ENCODE results near the gene TCF12. TPM values are rescaled to one million over a fixed set of nuclear protein-coding genes. Genes with fewer than 3 reads are reported as not detected.

TCF12 gene
- total and polyA plus RNA-seq, 2 of the 8 experiments (the other 6 are each of a cell fraction or from before 2014, with no cell fraction given): 85.8 to 101 TPM

GRCh38 chr15:56893364-56893678 lies 25.1 kb upstream of the TCF12 start:
- FAIRE-seq (no peak), DNase-seq (ENCODE audit: low read depth in 1 of 2, low spot score in 2 of 2) (no peak)
- H3K4me1 ChIP-seq (replicated peaks in 1 of 4; ENCODE audit: control insufficient read depth in 3 of 4, insufficient read depth in 4 of 4, low read length in 3 of 4): no peaks in the 10 kb centered on the region
- H2BK20ac ChIP-seq (ENCODE audit: low read length): no peak overlapping the region
- H4K8ac ChIP-seq (ENCODE audit: extremely low read depth, insufficient read depth, low read length): no peak overlapping the region
- H2BK12ac ChIP-seq (ENCODE audit: low read depth, low read length): no peak overlapping the region
- no peaks in the 10 kb centered on the region for H3K79me2 ChIP-seq (ENCODE audit: control insufficient read depth in 1 of 2, insufficient read depth in 2 of 2, low read length in 2 of 2)
- ChIA-PET POLR2A (ENCODE audit: partially characterized antibody) (interaction anchor here (1.3 to 4.8 kb wide), 2 partner anchors 15 to 25 kb away, joined by 3 to 22 read pairs; partner anchors contain the start of gene TCF12), CTCF (ENCODE audit: partially characterized antibody) (interaction anchor here (0.8 to 1.3 kb wide), 3 partner anchors 9 to 73 kb away, joined by 3 to 4 read pairs (median 3); no protein-coding TSS in a partner anchor)
- no peak overlapping the region for H2BK5ac ChIP-seq (ENCODE audit: low read depth, low read length)
- H3K79me1 ChIP-seq (ENCODE audit: low read depth, low read length): no peaks in the 10 kb centered on the region
- H3K27ac ChIP-seq (ENCODE audit: low read depth, low read length): no peak overlapping the region
- H2AFZ ChIP-seq (ENCODE audit: low read length): no peak overlapping the region
- H3K27me3 ChIP-seq (replicated peaks in 1 of 4; ENCODE audit: control insufficient read depth in 3 of 4, extremely low read depth in 1 of 4, insufficient read depth in 3 of 4, low read length in 3 of 4): peaks cover 5 to 15% (median 11%) of the 10 kb centered on the region in 4 experiments; a peak in 6 of 7 replicates
- no peaks in the 10 kb centered on the region for H4K20me1 ChIP-seq (replicated peaks in 1 of 2; ENCODE audit: control insufficient read depth in 1 of 2, insufficient read depth in 2 of 2, low read length in 2 of 2)
- H3K23me2 ChIP-seq (ENCODE audit: low read depth, low read length): no peaks in the 10 kb centered on the region
- no peaks in the 10 kb centered on the region for H3K9me3 ChIP-seq (ENCODE audit: insufficient read depth in 2 of 2, low read depth in 1 of 2, low read length in 1 of 2)
- H3K9ac ChIP-seq (replicated peaks in 1 of 4; ENCODE audit: extremely low read depth in 1 of 4, low read depth in 3 of 4, low read length in 3 of 4): no peak overlapping the region
- H3K56ac ChIP-seq (replicated peaks; ENCODE audit: insufficient read length, low read depth, low read length): no peak overlapping the region
- no peak overlapping the region for H2BK15ac ChIP-seq (ENCODE audit: low read length)
- no peak overlapping the region for H3K4me3 ChIP-seq (ENCODE audit: extremely low read depth in 1 of 4, insufficient read depth in 2 of 4, low read depth in 3 of 4, low read length in 4 of 4)
- H3K4ac ChIP-seq (replicated peaks; ENCODE audit: insufficient read length, low read depth, low read length): no peak overlapping the region
- no peak overlapping the region for H2AK5ac ChIP-seq (ENCODE audit: low read depth, low read length)
- H3K23ac ChIP-seq (ENCODE audit: insufficient read length): no peak overlapping the region
- H3K4me2 ChIP-seq (ENCODE audit: insufficient read depth in 1 of 2, low read depth in 2 of 2, low read length in 2 of 2): no peak overlapping the region
- H4K91ac ChIP-seq (replicated peaks; ENCODE audit: insufficient read length, low read length): no peak overlapping the region
- WGBS, 2 experiments (ENCODE audit: extremely low coverage in 1 of 2, insufficient coverage in 1 of 2, insufficient read length in 1 of 2, insufficient replicate concordance in 2 of 2, low coverage in 1 of 2, low lambda C conversion rate in 2 of 2, missing lambda C conversion rate in 1 of 2): 93% methylated on average over 1 of the region's 1 CpG; no CpG with 5 or more reads in 1 of the 2 experiments
- H3K18ac ChIP-seq (ENCODE audit: extremely low read depth, low read length): no peak overlapping the region
- no peak overlapping the region for H3K14ac ChIP-seq (ENCODE audit: insufficient read length)
- no peak for TF ChIP-seq BCL11A (IDR thresholded peaks at IDR 0.05; ENCODE audit: low read depth in 2 of 2, low read length in 2 of 2)
- no peak for TF ChIP-seq CBX8 (IDR thresholded peaks at IDR 0.05; ENCODE audit: borderline replicate concordance, low read depth, low read length)
- TF ChIP-seq SRF (IDR thresholded peaks at IDR 0.05; ENCODE audit: low read depth, low read length): no peak
- no peak for TF ChIP-seq SIX5 (IDR thresholded peaks at IDR 0.05; ENCODE audit: low read depth, low read length)
- no peak for TF ChIP-seq CREB1 (IDR thresholded peaks at IDR 0.05)
- no peak for TF ChIP-seq TAF1 (IDR thresholded peaks at IDR 0.05; ENCODE audit: low read depth, low read length)
- TF ChIP-seq BACH1 (IDR thresholded peaks at IDR 0.05; ENCODE audit: low read length): no peak
- no peak for TF ChIP-seq PHF8 (conservative IDR thresholded peaks at IDR 0.05; ENCODE audit: low read depth, low read length)
- no peak for TF ChIP-seq KDM1A (IDR thresholded peaks at IDR 0.05; ENCODE audit: borderline replicate concordance, low read length)
- no peak for TF ChIP-seq JUN (IDR thresholded peaks at IDR 0.05; ENCODE audit: low read depth, low read length)
- TF ChIP-seq ASH2L (IDR thresholded peaks at IDR 0.05; ENCODE audit: low read length): no peak
- no peak for TF ChIP-seq TAF7 (optimal IDR thresholded peaks at IDR 0.05; ENCODE audit: borderline replicate concordance, low read depth, low read length)
- TF ChIP-seq CHD1 (IDR thresholded peaks at IDR 0.05; ENCODE audit: low read depth, low read length): no peak
- TF ChIP-seq CTBP2 (IDR thresholded peaks at IDR 0.05; ENCODE audit: borderline replicate concordance, insufficient read depth, insufficient read length, low read length): no peak
- H4K5ac ChIP-seq (ENCODE audit: insufficient read length, low read depth, low read length): no peak overlapping the region
- no peaks in the 10 kb centered on the region; a peak in 1 of 8 replicates for H3K36me3 ChIP-seq (ENCODE audit: control insufficient read depth in 2 of 4, insufficient read depth in 4 of 4, low read length in 3 of 4)
- no peak overlapping the region for H2BK120ac ChIP-seq (replicated peaks; ENCODE audit: low read depth, low read length)
